DMS114 treated with DMSO at 0.1 percent for 48 hours (cell line): ENCODE measurements around the gene EML3.
A peak's percentile ranks its signal among the peaks of the same experiment; 100 is the strongest.
"Not testable (repeated sequence)": the region's sequence is repeated elsewhere in the genome, so short reads cannot be mapped to it uniquely, and the experiment has no call there.

Experiments used
- DNase-seq: peaks from one replicate; lab custom pipeline; 2025; ENCODE audit not compliant: unreplicated experiment; lab: John Stamatoyannopoulos, UW

The EML3 gene

DNA sequence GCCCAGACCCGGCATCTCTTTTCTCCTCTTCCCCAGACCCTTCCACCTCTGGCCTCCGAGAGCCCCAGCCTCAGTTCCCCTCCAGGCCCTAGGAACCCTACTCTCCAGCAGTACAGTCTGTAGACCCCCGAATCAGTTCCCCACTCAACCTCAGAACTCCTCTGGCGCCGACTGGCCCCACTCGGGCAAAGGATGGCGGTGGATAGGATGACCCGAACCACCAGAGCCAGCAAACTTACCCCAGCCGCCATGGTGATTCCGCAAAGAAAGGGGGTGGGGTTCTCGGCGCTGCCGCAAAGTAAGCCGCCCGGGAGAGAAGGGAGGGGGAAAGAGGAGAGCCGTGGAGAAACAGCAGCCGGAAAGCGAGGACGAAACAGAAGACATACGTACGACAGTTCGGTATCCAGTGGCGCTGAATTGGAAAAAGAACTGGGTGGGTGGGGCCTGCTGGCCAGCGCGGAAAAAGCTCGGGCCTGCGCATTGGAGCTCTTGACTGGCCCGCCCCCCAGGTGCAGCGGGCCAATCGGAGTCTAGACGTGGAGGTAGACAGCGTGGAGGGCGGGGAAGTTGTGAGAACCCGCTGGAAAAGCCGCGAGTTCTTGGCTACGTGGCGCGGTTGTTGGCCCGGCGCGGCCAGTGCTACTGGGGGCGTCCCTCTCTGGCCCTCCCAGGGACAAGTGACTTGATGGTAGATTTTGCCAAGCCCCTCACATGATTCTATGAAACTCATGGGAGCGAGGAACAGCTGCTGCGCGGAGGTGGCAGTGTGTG is 38.8 kb downstream of the EML3 start, which contains the start of gene EEF1G:
EEF1G (minus strand) TSS at position 300 of the 771 bp plus-strand sequence; CDS start at position 251, 49 bp downstream.
- DNase-seq, result peak; percentile 100

GRCh38 chr11:62573006-62573591 is 39.5 kb downstream of the EML3 start:
- DNase-seq, result no peak

DNA sequence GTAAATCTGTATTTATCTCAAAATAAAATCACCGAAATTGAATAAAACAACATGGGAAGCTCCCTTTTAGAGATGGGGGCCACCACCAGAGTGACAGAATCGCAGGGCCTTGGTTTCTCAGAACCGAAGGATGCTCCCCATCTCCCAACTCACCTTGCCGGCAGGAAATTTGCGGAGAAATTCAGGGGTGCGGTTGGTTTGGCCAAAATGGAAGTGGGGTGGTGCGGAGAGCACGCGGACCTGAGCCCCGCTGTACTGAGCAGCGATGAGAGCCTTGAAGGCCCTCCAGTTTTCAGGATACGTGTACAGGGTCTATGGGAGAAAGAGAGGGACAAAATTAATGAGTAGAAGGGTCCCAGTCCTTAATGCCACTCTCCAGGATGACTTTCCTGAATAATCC is 40.1 kb downstream of the EML3 start:
- DNase-seq, result no peak

- not testable (repeated sequence) for DNase-seq
Measured at GRCh38 chr11:62571493-62571892, 41.1 kb downstream of the EML3 start.

DNA sequence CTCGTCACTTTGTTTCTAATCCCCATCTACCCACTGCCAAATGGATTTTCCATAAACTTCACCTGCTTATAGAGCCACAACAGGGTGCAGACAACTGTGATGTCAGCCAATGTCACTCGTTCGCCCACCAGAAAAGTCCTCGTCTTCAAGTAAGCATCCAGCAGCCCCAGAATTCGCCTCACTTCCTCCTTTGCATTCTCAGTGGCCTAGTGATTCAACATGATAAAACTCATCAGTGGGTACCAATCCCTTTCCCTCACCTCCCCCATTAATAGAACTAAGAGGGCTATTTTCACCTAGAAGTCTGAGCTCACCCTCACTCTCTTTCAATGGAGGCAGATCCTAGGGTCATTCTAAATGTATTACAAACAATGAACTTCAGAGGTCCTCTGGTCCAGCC is 41.7 kb downstream of the EML3 start:
- not testable (repeated sequence) for DNase-seq

- DNase-seq, result no peak
Measured at GRCh38 chr11:62569611-62570010, 43.0 kb downstream of the EML3 start.

GRCh38 chr11:62567018-62567633 is 45.4 kb downstream of the EML3 start:
- no peak for DNase-seq

GRCh38 chr11:62566247-62566646 is 46.3 kb downstream of the EML3 start:
- DNase-seq, result no peak

DNA sequence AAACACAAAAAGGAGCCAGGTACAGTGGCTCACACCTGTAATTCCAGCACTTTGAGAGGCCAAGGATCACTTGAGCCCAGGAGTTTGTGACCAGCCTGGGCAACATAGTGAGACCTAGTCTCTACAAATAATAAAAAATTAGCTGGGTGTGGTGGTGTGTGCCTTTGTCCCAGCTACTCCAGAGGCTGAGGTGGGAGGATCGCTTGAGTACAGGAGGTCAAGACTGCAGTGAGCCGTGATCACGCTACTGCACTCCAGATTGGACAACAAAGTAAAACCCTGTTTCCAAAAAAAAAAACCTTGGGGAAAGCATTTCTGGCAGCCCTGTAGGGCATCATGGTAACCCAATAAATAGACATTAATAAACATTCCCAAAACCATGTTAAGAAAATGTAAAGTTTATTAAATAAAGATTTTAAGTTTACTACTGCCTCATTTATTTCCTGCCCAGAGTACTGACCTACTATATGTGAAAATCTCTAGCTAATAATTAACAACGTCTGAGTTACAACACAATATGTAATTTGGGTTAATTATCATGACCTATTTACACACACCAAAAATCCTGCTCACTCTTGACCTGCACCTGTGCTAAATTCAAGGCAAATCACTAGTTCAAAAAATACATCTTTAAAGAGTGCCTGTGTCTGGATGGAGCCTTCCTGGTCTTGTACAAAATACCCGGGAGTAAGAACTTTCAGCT is 47.3 kb downstream of the EML3 start:
- no peak for DNase-seq

GRCh38 chr11:62561677-62562230 is 50.8 kb downstream of the EML3 start:
- not testable (repeated sequence) for DNase-seq

DNA sequence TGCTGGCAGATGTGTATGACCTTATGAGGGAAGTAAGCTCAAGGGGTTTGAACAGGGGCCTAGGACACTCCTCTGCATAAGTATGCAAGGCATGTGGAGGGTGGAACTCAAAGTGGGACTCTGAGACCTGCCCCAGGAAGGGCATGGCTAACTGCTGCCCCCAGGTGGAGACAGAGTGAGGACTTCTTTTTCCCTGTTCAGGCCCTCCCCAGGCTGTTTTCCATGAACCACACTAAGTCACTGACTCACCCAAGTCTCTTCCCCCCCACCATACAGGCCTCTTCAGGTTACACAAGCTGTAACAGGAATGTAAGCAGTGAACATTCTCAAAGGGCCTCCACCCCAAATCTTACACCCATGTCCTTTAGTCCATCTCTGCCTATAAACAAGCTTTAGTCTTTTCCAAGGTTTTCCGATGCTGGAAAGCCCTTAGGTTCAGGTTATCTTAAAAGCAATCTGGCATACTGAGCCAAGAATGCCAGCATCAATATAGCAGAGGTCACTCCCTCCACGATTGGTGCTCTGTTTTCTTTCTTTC is 51.9 kb downstream of the EML3 start:
- DNase-seq, result peak; percentile 74

- not testable (repeated sequence) for DNase-seq
Measured at GRCh38 chr11:62559626-62560025, 52.9 kb downstream of the EML3 start.

DNA sequence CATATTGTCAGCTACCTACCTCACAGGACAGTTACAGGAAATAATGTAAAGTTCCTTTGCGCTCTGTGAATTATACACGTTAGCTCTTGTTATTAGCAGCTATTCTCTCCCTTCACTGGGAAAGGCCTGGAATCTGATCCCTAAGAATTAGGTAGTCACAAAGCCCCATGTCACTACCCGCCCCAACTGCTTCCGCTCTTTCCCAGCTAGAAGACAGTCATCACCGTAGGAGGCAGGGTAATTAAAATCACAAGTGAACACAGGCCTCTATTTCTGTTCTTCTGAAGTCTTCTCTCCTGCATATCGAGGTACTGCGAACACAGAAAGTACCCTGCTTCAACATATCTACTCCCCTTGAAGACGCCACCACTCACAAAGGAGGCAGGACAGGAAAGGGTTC is 53.4 kb downstream of the EML3 start:
- no peak for DNase-seq

GRCh38 chr11:62558669-62559068 is 53.9 kb downstream of the EML3 start:
- DNase-seq, result no peak

DNA sequence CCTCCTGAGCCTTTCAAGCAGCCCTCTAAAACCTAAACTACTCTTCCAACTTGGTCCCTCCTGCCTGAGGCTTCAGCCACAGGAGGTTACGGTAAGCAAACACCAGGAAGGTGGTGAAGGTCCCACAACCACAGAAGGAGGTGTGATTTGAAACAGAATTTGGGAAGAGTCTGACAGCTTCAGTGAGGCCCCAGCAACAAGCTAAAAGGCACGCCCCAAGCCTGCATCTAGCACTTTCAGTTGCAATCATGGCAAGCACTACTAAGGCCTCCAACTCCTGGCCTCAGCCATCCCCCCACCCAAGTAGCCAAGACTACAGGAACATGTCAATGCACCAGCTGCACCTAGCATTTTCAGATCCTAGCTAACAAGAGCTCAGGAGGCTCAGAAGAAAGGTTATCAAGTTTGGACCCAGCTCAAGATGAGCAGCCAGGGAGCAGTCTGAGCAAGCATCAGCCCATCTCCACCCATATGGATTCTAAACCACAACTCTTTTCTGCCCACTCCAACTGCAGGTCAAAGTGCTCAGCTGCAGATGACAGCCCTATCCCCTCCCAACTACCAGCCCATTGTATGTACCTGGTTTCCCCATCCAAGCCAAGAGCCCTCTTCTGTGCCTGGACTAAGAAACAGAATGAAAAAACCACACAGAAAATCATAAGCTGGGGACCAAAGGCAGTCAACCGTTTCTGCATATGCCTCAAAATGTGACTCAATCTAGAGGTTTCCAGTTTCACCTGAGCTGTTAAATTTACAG is 55.5 kb downstream of the EML3 start:
- DNase-seq, result no peak

DNA sequence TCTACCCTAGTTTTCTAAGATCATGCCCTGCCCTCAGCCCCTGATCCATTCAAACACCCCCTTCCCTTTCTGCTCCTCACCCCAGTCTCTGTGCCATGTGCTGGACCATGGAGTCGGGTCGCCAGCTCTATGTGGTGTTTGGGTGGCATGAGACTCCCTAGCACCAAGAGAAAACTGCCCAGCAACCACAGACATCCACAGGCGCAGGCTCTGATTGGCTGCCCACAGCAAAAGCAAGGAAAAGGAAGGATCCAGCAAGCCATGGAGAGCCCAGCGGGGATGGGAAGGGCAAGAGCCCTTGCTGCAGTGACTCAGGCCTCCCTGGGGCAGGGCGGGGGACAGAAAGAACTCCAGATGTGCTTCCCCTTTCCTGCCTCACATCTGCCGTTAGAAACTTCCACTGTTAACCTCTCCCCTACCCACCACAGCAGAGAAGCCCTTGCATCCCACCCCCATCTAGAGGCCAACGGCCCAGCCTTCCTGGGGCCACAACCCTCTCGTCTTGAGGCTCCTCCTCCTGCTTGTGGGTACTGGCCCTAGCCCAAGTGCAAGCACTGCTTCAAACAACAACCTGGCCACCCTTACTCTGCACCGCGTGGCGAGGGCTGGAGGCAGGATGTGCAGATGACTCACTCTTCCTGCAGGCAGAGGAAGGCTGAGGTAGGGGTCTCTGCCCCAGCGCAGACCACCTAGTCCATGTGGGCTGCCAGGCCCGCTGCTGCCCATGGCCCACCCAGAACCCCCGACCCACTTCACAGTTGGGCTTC is 56.3 kb downstream of the EML3 start:
- peak; percentile 87 for DNase-seq

GRCh38 chr11:62555464-62556107 is 57.0 kb downstream of the EML3 start:
- DNase-seq, result no peak

DNA sequence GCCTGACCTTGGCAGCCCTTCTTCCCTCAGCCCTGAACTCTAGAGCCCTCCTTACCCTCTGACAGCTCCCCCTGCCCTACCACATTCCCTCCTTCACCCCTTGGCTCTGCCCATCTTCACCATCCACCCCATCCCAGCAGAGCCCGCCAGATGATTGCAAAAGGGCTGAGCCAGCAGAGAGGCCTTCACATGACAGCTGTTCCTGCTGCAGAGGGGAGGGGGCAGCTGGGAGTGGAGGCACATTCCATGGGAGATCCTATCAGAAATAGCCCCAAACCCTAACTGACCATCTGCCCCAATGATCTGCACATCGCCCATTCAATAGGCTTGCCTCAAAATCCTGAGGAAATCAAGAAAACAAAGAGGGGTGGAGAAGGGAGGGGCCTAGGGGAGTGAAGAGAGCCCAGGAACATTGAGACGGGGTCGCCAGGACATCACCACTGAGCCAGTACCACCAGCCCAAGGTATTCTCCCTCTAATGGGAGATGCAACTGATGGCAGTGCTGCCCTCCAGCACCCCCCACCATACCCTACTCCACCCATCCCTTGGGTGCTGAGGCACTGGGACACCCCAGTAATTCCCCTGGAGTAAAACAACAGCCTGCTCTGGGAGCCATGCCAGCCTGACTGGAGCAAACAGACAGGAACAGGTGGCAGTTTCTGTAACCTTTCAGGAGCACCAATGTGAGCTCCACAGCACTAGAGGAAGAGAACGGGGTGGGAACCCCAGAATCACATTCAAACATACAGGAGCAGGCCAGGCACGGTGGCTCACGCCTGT is 58.0 kb downstream of the EML3 start:
- no peak for DNase-seq
